Common myeloid progenitor, CD34-positive (primary cell): Measurements from ENCODE around the gene MAP3K4.
"Not testable (repeated sequence)": the region's sequence is repeated elsewhere in the genome, so short reads cannot be mapped to it uniquely, and the experiment has no call there.

Source experiments
- CTCF ChIA-PET: fragments of 350-600 bp; sonication (Branson Sonifier 250); formaldehyde crosslinking; loops from one replicate; lab custom pipeline; 2021; ENCODE audit warnings: antibody characterized with exemption; lab: Charles Lee
- POLR2A ChIA-PET: fragments of 350-600 bp; sonication (Branson Sonifier 250); formaldehyde crosslinking; loops from one replicate; lab custom pipeline; 2021; ENCODE audit warnings: antibody characterized with exemption; lab: Charles Lee
- DNase-seq, 3 donors: peaks; one replicate each; pipeline versions ENCODE4 v3.0.0 to v3.0.0-alpha.2; 2013
- H3K27ac ChIP-seq, 2 experiments: 1 replicate in 1 of 2; 2 replicates in 1 of 2; pipeline ENCODE4 v1.7.0; 2013; ENCODE audit warnings: inconsistent platforms in 2 of 2, low read length in 2 of 2, mild to moderate bottlenecking in 2 of 2, low read depth in 1 of 2, moderate library complexity in 1 of 2; ENCODE audit not compliant: severe bottlenecking in 2 of 2, insufficient read depth in 1 of 2, poor library complexity in 1 of 2
- H3K27me3 ChIP-seq, 5 experiments: replicated peaks in 2 of 5; 1 replicate in 3 of 5; 2 replicates in 2 of 5; pipeline versions ENCODE4 v1.6.1 to v1.7.0; 2013; ENCODE audit warnings: low read length in 4 of 5, mild to moderate bottlenecking in 2 of 5, moderate library complexity in 2 of 5, inconsistent platforms in 1 of 5; ENCODE audit not compliant: insufficient read depth in 5 of 5, control insufficient read depth in 4 of 5
- H3K36me3 ChIP-seq, 4 experiments: 1 replicate in 2 of 4; 2 replicates in 2 of 4; pipeline versions ENCODE4 v1.6.1 to v1.7.0; 2013; ENCODE audit warnings: low read length in 3 of 4, control low read depth in 1 of 4, mild to moderate bottlenecking in 1 of 4; ENCODE audit not compliant: control insufficient read depth in 4 of 4, insufficient read depth in 4 of 4
- H3K4me1 ChIP-seq, 4 experiments: 1 replicate in 3 of 4; 2 replicates in 1 of 4; pipeline versions ENCODE4 v1.6.1 to v1.7.1; 2013; ENCODE audit warnings: low read length in 3 of 4, mild to moderate bottlenecking in 3 of 4, control low read depth in 1 of 4, inconsistent platforms in 1 of 4, moderate library complexity in 1 of 4; ENCODE audit not compliant: control insufficient read depth in 4 of 4, insufficient read depth in 4 of 4; ENCODE audit errors: control extremely low read depth in 1 of 4
- H3K4me3 ChIP-seq, 7 experiments: 1 replicate in 4 of 7; 2 replicates in 3 of 7; pipeline versions ENCODE4 v1.5.1 to v1.7.0; 2013; ENCODE audit warnings: mild to moderate bottlenecking in 7 of 7, low read length in 6 of 7, moderate library complexity in 6 of 7, inconsistent platforms in 2 of 7, low read depth in 2 of 7, control low read depth in 1 of 7; ENCODE audit not compliant: insufficient read depth in 4 of 7, control insufficient read depth in 1 of 7; ENCODE audit errors: extremely low read depth in 1 of 7
- H3K9me3 ChIP-seq, 5 experiments: 1 replicate in 4 of 5; 2 replicates in 1 of 5; pipeline versions ENCODE4 v1.6.1 to v1.7.1; 2013; ENCODE audit warnings: low read length in 4 of 5, mild to moderate bottlenecking in 2 of 5, inconsistent platforms in 1 of 5, low read depth in 1 of 5, moderate library complexity in 1 of 5; ENCODE audit not compliant: control insufficient read depth in 4 of 5, insufficient read depth in 2 of 5; ENCODE audit errors: control extremely low read depth in 1 of 5
- WGBS: methylation state at CpG from one replicate; pipeline ENCODE4 v1.1.5; 2013; ENCODE audit not compliant: insufficient coverage; 5-methylcytosine and 5-hydroxymethylcytosine counted together

The MAP3K4 gene

DNA sequence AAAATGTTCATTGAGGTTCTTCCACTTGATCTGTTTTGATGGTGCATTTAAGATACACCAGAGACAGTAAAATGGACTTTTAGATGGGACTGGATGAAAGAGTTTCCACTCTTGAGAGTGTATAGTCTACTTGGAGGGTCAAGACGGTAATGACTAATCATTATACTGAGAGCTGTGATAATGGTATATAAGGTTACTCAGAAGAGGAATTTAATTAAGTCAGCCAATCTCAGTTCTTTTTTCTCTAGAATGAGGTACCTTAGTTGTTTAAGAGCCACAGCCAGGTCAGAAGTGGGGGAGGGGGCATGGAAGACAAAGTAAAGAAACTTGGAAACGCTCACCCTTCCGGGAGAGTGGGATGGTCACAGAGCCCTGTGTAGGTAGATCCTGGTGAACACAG lies 123.9 kb downstream of the MAP3K4 start:
- no peaks in the 10 kb centered on the region for H3K27me3 ChIP-seq
- peaks cover 17 to 89% (median 49%) of the 10 kb centered on the region in 4 experiments for H3K36me3 ChIP-seq
- H3K4me3 ChIP-seq, result no peak overlapping the region
- no peak for DNase-seq
- POLR2A ChIA-PET, result no interaction called here
- peaks cover 0 to 13% (median 3%) of the 10 kb centered on the region in 5 experiments for H3K9me3 ChIP-seq
- 100% methylated on average over 1 of the region's 3 CpGs for WGBS
- H3K4me1 ChIP-seq, result no peaks in the 10 kb centered on the region
- CTCF ChIA-PET, result interaction anchor here (1.0 to 1.1 kb wide), 2 partner anchors 10 to 14 kb away, joined by 3 read pairs; no protein-coding TSS in a partner anchor
- no peak overlapping the region for H3K27ac ChIP-seq

GRCh38 chr6:161116554-161116953 lies 125.0 kb downstream of the MAP3K4 start:
- peaks cover 0 to 18% (median 5%) of the 10 kb centered on the region in 5 experiments for H3K9me3 ChIP-seq
- no peaks in the 10 kb centered on the region for H3K27me3 ChIP-seq
- 100% methylated on average over 4 of the region's 4 CpGs for WGBS
- ChIA-PET POLR2A (no interaction called here), CTCF (no interaction called here)
- no peak for DNase-seq
- no peaks in the 10 kb centered on the region for H3K4me1 ChIP-seq
- H3K4me3 ChIP-seq, result no peak overlapping the region
- peaks cover 11 to 89% (median 43%) of the 10 kb centered on the region in 4 experiments for H3K36me3 ChIP-seq
- H3K27ac ChIP-seq, result no peak overlapping the region

DNA sequence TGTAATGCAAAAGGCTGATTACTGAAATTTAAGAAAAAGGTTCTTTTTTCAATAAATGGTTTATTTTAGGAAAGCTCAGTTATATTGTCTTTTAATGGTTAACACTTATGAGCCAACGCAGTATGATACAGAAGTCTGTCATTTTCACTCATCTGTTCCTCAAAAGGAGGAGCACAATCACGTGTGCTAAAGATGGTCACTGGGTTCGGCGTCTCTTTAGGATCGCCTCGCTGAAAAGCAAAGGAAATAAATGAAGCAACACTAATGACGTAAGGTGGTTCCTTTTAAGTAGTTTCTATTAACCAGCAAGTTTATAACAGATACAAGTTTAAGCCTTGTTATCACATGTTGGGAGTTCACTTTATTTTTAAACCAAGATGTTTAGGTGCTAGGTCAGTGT lies 125.7 kb downstream of the MAP3K4 start:
- ChIA-PET CTCF (interaction anchor here (0.7 to 0.9 kb wide), 2 partner anchors 32 to 193 kb away, joined by 3 read pairs; no protein-coding TSS in a partner anchor), POLR2A (no interaction called here)
- WGBS, result 100% methylated on average over 4 of the region's 7 CpGs
- H3K9me3 ChIP-seq, result peaks cover 0 to 20% (median 5%) of the 10 kb centered on the region in 5 experiments
- DNase-seq, result no peak
- no peaks in the 10 kb centered on the region for H3K4me1 ChIP-seq
- H3K4me3 ChIP-seq, result no peak overlapping the region
- no peaks in the 10 kb centered on the region for H3K27me3 ChIP-seq
- peaks cover 6 to 85% (median 38%) of the 10 kb centered on the region in 4 experiments for H3K36me3 ChIP-seq
- no peak overlapping the region for H3K27ac ChIP-seq

DNA sequence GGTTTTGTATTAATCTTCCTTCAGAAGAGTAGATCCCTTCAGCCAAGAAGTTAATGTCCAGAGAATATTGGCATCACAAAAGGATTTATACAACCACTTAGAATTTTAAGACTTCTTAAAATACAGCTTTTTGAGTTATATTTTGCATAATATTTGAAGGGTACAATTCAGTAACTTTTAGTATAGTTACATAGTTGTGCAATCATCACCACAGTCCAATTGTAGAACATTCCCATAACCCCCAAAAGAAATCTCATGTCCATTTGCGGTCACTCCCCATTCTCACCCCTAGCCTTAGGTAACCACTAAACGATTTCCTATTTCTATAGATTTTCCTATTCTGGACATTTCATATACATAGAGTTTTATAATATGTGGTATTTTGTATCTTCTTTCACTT lies 126.4 kb downstream of the MAP3K4 start:
- POLR2A ChIA-PET, result no interaction called here
- WGBS, result no CpG with 5 or more reads among the region's 2 CpGs
- no peak for DNase-seq
- H3K9me3 ChIP-seq, result peaks cover under 1 to 26% (median 5%) of the 10 kb centered on the region in 5 experiments
- H3K4me3 ChIP-seq, result no peak overlapping the region
- CTCF ChIA-PET, result interaction anchor here (0.9 kb wide), 1 partner anchor 32 kb away, joined by 3 read pairs; no protein-coding TSS in a partner anchor
- no peaks in the 10 kb centered on the region for H3K27me3 ChIP-seq
- peaks cover 4 to 84% (median 33%) of the 10 kb centered on the region in 4 experiments for H3K36me3 ChIP-seq
- no peak overlapping the region for H3K27ac ChIP-seq
- H3K4me1 ChIP-seq, result no peaks in the 10 kb centered on the region

DNA sequence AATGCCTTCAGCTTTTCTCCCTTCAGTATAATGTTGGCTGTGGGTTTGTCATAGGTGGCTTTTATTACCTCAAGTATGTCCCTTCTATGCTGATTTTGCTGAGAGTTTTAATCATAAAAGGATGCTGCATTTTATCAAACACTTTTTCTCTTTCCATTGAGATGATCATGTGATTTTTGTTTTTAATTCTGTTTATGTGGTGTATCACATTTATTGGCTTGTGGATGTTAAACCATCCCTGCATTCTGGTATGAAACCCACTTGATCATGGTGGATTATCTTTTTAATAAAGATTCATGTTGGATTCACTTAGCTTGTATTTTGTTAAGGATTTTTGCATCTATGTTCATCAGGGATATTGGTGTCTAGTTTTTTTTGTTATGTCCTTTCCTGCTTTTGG lies 131.8 kb downstream of the MAP3K4 start:
- POLR2A ChIA-PET, CTCF ChIA-PET: not testable (repeated sequence)

GRCh38 chr6:161125591-161125990 lies 134.0 kb downstream of the MAP3K4 start:
- DNase-seq, result no peak
- whole genome bisulfite sequencing, result no CpG with 5 or more reads among the region's 2 CpGs
- CTCF ChIA-PET, result interaction anchor here (1.5 to 2.1 kb wide), 2 partner anchors 10 to 24 kb away, joined by 3 to 6 read pairs; no protein-coding TSS in a partner anchor

More for the DNA sequence above, 131.8 kb downstream of the MAP3K4 start:
- not testable (repeated sequence) for H3K27me3 ChIP-seq, H3K4me3 ChIP-seq, H3K27ac ChIP-seq, H3K4me1 ChIP-seq
- peak in 1 of 3 donors; percentile 24 for DNase-seq
- peaks cover 11 to 65% (median 18%) of the 10 kb centered on the region in 4 experiments for H3K36me3 ChIP-seq
- peaks cover 4 to 55% (median 7%) of the 10 kb centered on the region in 5 experiments for H3K9me3 ChIP-seq

GRCh38 chr6:161127071-161127740 lies 135.6 kb downstream of the MAP3K4 start:
- DNase-seq, result no peak
- peaks cover 0 to 36% (median 4%) of the 10 kb centered on the region in 5 experiments for H3K9me3 ChIP-seq
- 100% methylated on average over 5 of the region's 7 CpGs for WGBS
- peaks cover 5 to 52% (median 17%) of the 10 kb centered on the region in 4 experiments for H3K36me3 ChIP-seq
- H3K27me3 ChIP-seq, result no peaks in the 10 kb centered on the region
- POLR2A ChIA-PET, result no interaction called here
- no peak overlapping the region for H3K27ac ChIP-seq
- CTCF ChIA-PET, result interaction anchor here (1.0 to 2.1 kb wide), 4 partner anchors 13 to 246 kb away, joined by 3 to 6 read pairs (median 4); no protein-coding TSS in a partner anchor
- no peaks in the 10 kb centered on the region for H3K4me1 ChIP-seq
- H3K4me3 ChIP-seq, result no peak overlapping the region

More at GRCh38 chr6:161125591-161125990, 134.0 kb downstream of the MAP3K4 start:
- Histone ChIP-seq H3K27me3 (no peaks in the 10 kb centered on the region), H3K36me3 (peaks cover 5 to 58% (median 14%) of the 10 kb centered on the region in 4 experiments), H3K4me1 (no peaks in the 10 kb centered on the region), H3K9me3 (peaks cover 2 to 41% (median 4%) of the 10 kb centered on the region in 5 experiments), H3K4me3 (no peak overlapping the region), H3K27ac (no peak overlapping the region)
- POLR2A ChIA-PET, result no interaction called here
